Stimulated activated CD4-positive, alpha-beta T cell treated with anti-CD3 and anti-CD28 coated beads, Interleukin-15, amount 100 ng/mL, for 1 hour (primary cell): Measurements from ENCODE around the gene SRP68.

ENCODE experiments used
- DNase-seq, 2 donors: peaks; one replicate each; pipeline ENCODE4 v3.0.0-alpha.2; 2020; ENCODE audit warnings: low read depth in 1 of 2, low spot score in 1 of 2

SRP68 gene

GRCh38 chr17:76072148-76072858, at the start of gene SRP68:
Gene SRP68 (minus strand): TSS chr17:76072517. CDS start chr17:76072491, 26 bp downstream.
- peak; percentile 70 to 75 for DNase-seq

GRCh38 chr17:76121932-76122430, 49.7 kb upstream of the SRP68 start:
- no peak for DNase-seq

- DNase-seq, result no peak
Observed at GRCh38 chr17:76120658-76121008, 48.3 kb upstream of the SRP68 start.

GRCh38 chr17:76119409-76120371, 47.4 kb upstream of the SRP68 start:
- no peak for DNase-seq

- no peak for DNase-seq
Observed at GRCh38 chr17:76115138-76115754, 42.9 kb upstream of the SRP68 start.

- DNase-seq, result no peak
Observed at GRCh38 chr17:76111956-76112355, 39.6 kb upstream of the SRP68 start.

- DNase-seq, result no peak
Observed at GRCh38 chr17:76107509-76107908, 35.2 kb upstream of the SRP68 start.

- no peak for DNase-seq
Observed at GRCh38 chr17:76106703-76107102, 34.4 kb upstream of the SRP68 start.

GRCh38 chr17:76104896-76105231, 32.5 kb upstream of the SRP68 start:
- no peak for DNase-seq

- DNase-seq, result no peak
Observed at GRCh38 chr17:76104140-76104895, 32.0 kb upstream of the SRP68 start.

GRCh38 chr17:76103274-76104139, 31.2 kb upstream of the SRP68 start, which contains the start of gene EXOC7:
Gene EXOC7 (minus strand): TSS chr17:76103787. CDS start chr17:76103692, 95 bp downstream.
- DNase-seq, result peak; percentile 88 to 91

GRCh38 chr17:76102944-76103273, 30.6 kb upstream of the SRP68 start:
- no peak for DNase-seq

GRCh38 chr17:76097716-76098295, 25.5 kb upstream of the SRP68 start:
- no peak for DNase-seq

GRCh38 chr17:76095943-76096342, 23.6 kb upstream of the SRP68 start:
- DNase-seq, result no peak

- no peak for DNase-seq
Observed at GRCh38 chr17:76094046-76094445, 21.7 kb upstream of the SRP68 start.

- no peak for DNase-seq
Observed at GRCh38 chr17:76092526-76093413, 20.5 kb upstream of the SRP68 start.

- no peak for DNase-seq
Observed at GRCh38 chr17:76091526-76092286, 19.4 kb upstream of the SRP68 start.
